Measurements from ENCODE around the gene TSPAN4. TPM values are rescaled to one million over a fixed set of nuclear protein-coding genes. Genes with fewer than 3 reads are reported as not detected.

The TSPAN4 gene
- total and polyA plus RNA-seq, 4 donors: 16.5 to 38.1 (median 30.4) TPM

DNA sequence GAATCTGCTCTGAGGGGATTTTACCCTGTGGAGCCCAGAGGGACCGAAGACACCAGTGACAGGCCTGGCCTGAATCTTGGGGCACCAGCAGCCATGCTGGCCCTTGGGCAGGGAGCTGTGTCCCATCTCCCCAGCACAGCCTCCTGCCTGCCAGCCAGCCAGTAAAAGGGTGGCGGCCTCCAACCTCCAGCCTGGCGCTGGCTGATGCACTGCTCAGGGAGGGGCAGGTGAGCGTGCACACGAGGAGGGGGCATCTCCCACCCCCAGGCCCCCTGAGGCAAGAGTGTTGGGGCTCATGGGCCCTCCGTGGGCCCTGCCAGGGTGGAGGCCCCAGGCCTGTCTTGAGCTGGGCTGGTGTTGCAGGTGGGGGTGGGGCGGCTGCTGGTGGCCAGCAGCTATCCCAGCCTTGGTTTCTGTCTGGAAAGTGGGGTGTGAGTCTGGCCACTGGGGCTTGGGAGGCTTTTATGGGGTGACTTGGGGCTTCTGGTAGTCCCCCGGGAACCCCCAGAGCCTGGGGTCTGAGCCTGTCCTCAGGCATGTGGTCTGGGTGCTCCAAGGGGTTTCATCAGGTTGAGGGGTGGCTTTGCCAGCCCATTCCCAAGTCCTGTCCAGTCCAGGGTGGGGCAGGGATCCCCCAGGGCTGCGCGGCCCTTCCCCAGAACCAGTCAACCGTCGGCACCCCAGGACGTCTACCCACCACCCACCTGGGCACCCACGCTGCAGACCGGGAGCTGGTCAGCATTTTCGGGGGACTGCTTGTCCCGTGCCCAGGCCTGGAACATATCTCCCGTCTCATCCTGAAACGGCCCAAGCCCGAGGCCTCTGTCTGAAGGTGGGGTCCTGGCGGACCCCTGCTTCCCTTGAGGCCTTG lies 17.8 kb downstream of the TSPAN4 start (continued):
- TF ChIP-seq, protein P1, sequence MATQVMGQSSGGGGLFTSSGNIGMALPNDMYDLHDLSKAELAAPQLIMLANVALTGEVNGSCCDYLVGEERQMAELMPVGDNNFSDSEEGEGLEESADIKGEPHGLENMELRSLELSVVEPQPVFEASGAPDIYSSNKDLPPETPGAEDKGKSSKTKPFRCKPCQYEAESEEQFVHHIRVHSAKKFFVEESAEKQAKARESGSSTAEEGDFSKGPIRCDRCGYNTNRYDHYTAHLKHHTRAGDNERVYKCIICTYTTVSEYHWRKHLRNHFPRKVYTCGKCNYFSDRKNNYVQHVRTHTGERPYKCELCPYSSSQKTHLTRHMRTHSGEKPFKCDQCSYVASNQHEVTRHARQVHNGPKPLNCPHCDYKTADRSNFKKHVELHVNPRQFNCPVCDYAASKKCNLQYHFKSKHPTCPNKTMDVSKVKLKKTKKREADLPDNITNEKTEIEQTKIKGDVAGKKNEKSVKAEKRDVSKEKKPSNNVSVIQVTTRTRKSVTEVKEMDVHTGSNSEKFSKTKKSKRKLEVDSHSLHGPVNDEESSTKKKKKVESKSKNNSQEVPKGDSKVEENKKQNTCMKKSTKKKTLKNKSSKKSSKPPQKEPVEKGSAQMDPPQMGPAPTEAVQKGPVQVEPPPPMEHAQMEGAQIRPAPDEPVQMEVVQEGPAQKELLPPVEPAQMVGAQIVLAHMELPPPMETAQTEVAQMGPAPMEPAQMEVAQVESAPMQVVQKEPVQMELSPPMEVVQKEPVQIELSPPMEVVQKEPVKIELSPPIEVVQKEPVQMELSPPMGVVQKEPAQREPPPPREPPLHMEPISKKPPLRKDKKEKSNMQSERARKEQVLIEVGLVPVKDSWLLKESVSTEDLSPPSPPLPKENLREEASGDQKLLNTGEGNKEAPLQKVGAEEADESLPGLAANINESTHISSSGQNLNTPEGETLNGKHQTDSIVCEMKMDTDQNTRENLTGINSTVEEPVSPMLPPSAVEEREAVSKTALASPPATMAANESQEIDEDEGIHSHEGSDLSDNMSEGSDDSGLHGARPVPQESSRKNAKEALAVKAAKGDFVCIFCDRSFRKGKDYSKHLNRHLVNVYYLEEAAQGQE (IDR thresholded peaks at IDR 0.05): no peak
- no peak for TF ChIP-seq RXRA (IDR thresholded peaks at IDR 0.05)
- TF ChIP-seq JUND (IDR thresholded peaks at IDR 0.05): no peak
- TF ChIP-seq GABPA (IDR thresholded peaks at IDR 0.05 in 1 of 2, conservative IDR thresholded peaks at IDR 0.05 in 1 of 2): no peak
- no peak for TF ChIP-seq HNF4A (conservative IDR thresholded peaks at IDR 0.05)

DNA sequence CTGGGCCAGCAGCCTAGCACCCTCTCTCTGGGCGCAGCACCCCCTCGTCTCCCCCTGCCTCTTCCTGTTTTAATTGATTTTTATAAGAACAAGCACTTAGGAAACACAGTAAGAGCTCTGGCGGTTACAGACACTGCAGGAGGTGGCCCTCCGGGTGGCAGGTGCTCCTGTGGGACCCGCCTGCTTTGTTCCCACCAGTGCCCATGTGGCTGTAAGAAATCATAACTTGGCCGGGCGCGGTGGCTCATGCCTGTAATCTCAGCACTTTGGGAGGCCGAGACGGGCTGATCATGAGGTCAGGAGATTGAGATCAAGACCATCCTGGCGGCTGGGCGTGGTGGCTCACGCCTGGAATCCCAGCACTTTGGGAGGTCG lies 18.4 kb downstream of the TSPAN4 start:
- WGBS: 85% methylated on average over 14 of the region's 14 CpGs
- Histone ChIP-seq H3K27ac (ENCODE audit: low read depth in 1 of 2, low read length in 2 of 2) (no peak overlapping the region), H3K9me3 (ENCODE audit: control insufficient read depth in 4 of 4, low read length in 3 of 4) (no peaks in the 10 kb centered on the region), H3K36me3 (ENCODE audit: control insufficient read depth in 4 of 4, insufficient read depth in 3 of 4, low read depth in 1 of 4, low read length in 3 of 4) (peaks cover 0 to 5% (median under 1%) of the 10 kb centered on the region in 4 donors), H3K4me3 (ENCODE audit: low read depth in 1 of 3, low read length in 3 of 3) (no peak overlapping the region), H3K4me1 (ENCODE audit: control insufficient read depth in 4 of 4, insufficient read depth in 4 of 4, low read length in 3 of 4) (peaks cover 0 to 7% (median 3%) of the 10 kb centered on the region in 4 donors), H3K27me3 (ENCODE audit: control insufficient read depth in 4 of 4, insufficient read depth in 4 of 4, low read length in 3 of 4) (no peaks in the 10 kb centered on the region), H3K9ac (ENCODE audit: low read depth in 1 of 2, low read length in 2 of 2) (no peak overlapping the region)
- DNase-seq (ENCODE audit: low spot score): no peak
- TF ChIP-seq ZBTB33 (IDR thresholded peaks at IDR 0.05): no peak
- TF ChIP-seq SP1 (IDR thresholded peaks at IDR 0.05): no peak
- TF ChIP-seq RAD21 (IDR thresholded peaks at IDR 0.05): no peak
- TF ChIP-seq, protein P2, sequence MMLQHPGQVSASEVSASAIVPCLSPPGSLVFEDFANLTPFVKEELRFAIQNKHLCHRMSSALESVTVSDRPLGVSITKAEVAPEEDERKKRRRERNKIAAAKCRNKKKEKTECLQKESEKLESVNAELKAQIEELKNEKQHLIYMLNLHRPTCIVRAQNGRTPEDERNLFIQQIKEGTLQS (IDR thresholded peaks at IDR 0.05): no peak
- no peak for TF ChIP-seq FOXA2 (IDR thresholded peaks at IDR 0.05)
- TF ChIP-seq JUND (IDR thresholded peaks at IDR 0.05): no peak
- no peak for TF ChIP-seq RXRA (IDR thresholded peaks at IDR 0.05)
- TF ChIP-seq TAF1 (conservative IDR thresholded peaks at IDR 0.05): no peak
- no peak for TF ChIP-seq HNF4A (conservative IDR thresholded peaks at IDR 0.05)
- TF ChIP-seq FOXA1 (IDR thresholded peaks at IDR 0.05): no peak
- no peak for TF ChIP-seq HNF4G (IDR thresholded peaks at IDR 0.05)
- TF ChIP-seq YY1 (IDR thresholded peaks at IDR 0.05): no peak
- TF ChIP-seq, protein P1 (IDR thresholded peaks at IDR 0.05): no peak
- TF ChIP-seq EGR1 (IDR thresholded peaks at IDR 0.05; ENCODE audit: low read depth in 2 of 2): no peak
- no peak for TF ChIP-seq CTCF (IDR thresholded peaks at IDR 0.05; ENCODE audit: low read depth, low read length, missing input control)
